Hepatic stellate cell (primary cell): ENCODE data around the gene PROSER3.
A peak's percentile ranks its signal among the peaks of the same experiment; 100 is the strongest.

Experiments
- DNase-seq: peaks from one replicate; pipeline ENCODE4 v3.0.0; 2011; ENCODE audit warnings: low spot score

PROSER3 gene

DNA sequence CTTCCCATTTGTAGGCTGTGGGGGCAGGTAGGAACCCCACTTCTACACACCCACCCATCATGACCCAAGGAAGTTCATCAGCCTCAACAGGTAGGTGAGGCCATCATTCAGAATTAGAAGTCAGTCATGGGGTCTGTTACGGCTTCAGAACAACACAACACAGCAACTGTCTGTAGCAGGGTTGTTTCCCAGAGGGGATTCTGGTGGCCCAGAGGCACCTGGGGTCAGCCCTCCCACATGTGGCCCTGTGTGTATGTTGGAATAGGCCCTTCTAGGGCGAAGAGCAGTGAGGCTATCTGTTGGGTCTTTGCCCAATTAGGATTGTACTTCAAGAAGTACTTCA, 19.1 kb upstream of the PROSER3 start:
- DNase-seq: no peak

DNA sequence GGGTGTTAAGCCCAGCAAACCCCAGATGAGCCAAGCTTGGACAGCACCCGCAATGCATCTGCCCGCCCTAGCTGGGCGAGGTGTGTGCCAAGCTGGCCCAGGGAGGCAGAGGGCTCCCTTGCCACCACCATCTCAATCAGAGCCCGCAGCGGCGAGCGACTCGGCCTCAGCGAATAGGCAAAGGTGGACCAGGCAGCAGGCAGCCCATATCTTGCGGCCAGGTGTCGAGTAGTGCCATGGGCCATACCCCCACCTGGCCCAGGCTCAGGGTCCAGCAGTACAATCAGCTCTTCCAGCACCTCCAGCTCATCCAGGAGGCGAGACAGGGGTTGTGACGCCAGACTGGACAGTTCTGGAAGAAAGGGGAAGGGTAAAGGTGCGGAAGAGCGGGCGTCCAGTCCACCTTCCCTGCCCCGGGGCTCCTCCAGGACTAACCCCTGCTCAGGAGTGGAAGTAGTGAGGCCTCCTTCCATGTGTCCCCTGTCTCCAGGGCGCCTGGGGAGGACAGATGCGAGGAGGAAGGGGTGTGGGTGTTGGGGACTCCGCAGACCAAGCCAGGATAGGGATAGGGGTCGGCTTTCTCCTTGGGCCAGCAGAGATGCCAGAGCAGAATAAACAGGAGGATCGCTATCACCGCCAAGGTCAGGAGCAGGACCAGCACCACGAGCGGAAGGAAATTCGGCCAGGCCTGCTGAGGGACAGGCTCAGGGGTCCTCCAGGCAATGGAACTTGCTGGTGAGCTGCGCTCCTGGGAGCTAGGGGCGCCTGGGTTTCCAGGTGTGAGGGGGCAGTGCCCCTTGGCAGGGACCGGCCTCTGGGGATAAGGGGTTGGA, 18.5 kb upstream of the PROSER3 start:
- DNase-seq: no peak

DNA sequence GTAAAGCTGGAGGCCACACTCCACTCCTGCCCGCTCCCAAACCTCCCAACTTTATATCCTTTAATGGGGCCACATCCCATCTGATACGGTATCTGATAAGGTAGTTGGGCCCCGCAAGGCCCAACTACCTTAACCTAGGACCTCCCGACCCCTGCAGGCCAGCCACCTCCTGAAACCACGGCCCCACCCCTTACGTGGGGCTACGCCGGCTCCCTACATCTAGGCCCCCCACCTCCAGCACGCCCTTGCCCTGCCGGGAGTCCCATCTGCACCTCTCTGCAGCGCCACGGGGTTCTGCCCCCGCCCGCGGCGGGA, 17.9 kb upstream of the PROSER3 start:
- no peak for DNase-seq

DNA sequence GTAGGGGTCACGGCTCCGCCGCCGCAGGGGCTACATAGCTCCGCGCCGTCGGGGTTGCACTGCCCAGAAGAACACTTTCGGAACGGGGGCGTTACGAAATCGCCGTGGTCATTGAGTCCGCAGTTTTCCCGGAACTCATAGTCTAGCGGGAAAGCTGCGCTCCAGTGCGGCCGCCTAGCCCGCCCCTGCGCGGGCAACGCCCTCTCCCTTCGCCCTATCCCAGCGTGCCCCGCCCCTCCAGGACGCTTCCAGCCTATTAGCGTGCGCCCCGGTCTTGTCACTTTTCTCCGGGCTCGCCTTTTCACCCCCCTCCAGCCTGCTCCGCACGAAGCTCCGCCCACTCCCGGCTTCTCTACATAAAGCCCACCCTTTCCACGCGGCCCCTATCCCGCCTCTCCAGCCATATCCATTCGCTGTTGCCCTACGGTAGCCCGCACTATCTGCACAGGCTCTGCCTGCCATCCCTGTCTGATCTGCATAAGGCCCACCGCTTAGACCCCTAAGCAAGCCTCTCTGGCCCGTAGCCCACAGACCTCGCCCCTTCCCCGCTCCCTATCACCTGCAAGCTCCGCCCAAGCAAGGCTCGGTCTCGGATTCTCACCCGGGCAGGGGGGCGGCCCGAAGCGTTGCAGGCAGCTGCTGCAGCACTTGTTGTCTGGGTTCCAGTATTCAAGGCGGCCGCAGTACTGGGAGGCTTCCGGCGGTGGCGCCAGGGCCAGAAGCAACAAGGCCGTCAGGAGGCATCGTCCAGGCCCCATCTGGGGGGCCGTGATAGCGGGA, 17.4 kb upstream of the PROSER3 start:
- peak; percentile 100 for DNase-seq

DNA sequence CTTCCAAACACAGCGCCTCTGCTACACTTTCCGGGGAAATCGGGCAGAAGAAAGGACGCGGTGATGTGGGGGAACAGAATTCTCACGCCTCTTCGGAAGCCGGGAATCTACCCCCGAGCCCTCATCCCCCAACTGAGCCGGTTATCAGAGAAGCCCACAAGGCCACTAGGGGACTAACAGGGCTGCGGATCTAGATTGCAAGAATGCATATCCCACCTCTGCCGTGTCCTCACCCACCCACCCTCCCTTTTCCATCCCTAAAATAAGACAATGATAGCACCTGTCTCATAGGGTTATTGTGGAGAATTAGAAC, 16.8 kb upstream of the PROSER3 start:
- no peak for DNase-seq

DNA sequence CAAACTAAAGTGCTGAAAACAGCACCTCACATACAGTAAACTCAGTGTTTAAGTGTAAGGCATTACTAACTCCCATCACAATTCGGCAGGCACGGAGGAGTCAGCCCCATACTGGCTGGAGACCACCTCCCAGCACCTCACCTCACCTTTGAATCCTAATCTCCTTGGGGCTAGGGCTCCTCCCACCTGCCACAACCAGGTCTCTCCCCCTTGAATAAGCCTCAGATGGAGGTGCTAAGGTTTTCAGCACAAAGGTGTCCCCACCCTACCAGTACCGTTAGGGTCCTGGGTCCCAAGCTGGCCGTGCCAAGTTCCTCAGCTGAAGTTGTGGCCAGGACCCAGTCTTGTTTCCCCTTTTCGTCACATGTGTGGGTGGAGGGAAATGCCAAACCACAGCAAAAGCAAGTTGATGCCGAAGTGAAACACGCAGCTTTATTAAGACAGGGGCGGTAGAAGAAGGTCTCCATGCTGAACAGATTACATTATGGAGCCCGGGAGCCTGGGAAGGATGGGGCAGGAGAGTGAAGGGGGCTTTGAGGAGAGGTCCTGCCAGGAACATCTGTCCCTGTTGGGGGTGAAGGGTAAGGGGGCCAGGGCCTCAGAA, 15.8 kb upstream of the PROSER3 start, which contains the start of gene IGFLR1:
Gene IGFLR1, minus strand, starts transcription at position 332 of the 604 bp plus-strand sequence. CDS start 1,272 bp downstream, outside the sequence.
- no peak for DNase-seq

DNA sequence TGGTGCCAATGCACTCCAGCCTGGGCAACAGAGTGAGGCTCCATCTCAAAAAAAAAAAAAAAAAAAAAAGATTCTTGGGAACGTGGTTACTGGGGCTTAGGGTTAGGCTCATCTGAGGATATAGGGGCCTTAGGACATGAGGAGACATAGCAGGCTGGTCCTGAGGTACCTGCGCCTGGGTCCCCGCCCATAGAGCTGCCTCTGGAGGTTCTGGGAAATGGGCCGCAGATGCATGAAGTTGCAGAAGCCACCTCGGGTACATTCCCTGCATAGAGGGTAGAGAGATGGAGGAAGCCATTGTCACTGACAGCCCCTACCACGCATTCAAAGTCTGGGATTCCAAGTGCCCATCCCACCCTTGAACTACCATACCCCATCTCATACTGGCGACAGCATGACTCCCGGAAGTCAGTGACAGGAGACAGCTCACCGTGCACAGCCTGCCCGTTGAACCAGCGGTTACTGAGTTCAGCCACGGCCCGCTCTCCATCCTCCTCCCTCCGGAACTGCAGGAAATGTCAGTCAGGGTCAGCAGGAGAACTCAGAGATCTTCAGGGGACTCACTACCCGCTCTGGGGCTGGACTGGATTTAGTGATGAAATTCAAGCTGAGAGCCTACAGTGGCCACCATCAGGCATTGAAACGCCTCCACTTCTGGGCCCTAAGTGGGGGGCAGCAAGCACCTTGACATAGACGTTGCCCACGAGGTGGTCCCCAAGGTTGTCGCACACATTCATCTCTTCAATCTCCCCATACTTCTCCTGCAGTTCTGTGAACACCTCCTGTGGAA, 14.1 kb upstream of the PROSER3 start:
- DNase-seq: no peak

DNA sequence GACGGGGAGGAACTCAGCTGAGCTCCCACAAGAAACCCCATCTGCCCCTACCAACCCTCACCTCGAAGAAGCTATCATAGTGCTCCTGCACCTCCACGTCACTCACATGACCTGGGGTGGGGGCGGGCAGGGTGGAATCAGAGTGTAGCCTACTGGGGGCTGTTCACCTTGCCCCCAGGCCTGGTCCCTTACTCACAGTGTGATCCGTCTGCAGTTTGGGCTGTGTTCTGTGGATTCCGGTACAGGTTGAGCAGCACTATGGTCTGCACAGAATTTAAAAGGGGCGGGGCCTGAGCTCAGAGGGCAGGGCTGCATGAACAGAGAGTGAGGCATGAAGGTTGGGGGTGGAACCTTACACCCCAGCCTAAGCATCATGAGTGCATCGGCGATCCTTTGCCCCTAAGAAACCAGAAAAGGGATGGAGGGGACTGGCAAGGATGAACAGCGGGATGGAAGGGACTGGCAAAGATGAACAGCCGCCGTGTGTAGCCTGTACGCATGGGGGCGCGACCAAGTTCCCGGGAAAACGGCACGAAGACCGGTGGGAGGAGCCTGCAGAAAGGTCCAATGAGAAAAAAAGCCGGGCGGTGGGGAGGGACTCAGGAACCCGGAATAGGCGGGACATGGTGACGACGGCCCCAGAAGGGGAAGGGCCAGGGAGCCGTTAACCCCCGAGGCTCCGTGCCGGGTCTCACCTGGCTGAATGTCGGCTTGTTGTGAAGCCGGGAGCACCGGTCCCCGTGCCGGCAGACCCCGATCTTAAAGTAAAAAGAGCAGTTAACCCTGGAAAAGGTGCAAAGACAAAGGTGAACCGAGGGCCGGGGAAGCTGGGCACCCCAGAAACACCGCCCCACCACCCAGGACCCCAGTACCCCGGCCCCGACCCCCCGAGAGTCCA, 13.3 kb upstream of the PROSER3 start:
- DNase-seq: peak; percentile 93

DNA sequence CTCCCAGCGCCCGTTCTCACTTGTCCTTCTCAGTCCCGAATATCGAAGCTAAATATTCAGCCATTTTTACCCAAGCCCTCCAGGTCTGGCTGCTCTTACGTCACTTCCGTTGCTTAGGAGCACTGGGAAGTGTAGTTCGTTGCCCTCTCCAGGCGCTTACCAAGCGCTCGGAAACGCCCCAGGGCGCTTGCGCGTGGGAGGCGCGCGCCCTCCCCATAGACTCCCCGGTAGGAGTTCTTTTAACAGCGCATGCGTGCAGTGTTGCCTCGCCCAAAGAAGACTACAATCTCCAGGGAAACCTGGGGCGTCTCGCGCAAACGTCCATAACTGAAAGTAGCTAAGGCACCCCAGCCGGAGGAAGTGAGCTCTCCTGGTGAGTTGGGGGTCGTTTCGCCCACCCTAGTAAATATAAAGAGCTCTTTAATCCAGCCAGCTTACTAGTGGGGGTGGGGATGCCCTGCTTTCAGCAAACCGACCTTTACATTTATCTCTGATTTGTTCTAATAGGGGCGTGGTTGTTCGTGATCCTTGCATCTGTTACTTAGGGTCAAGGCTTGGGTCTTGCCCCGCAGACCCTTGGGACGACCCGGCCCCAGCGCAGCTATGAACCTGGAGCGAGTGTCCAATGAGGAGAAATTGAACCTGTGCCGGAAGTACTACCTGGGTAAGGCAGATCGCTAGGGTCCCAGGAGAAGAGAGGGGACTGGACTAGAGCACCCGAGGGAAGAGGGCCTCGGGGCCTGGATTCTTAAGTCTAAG, 12.5 kb upstream of the PROSER3 start, which contains the start of the genes PSENEN and U2AF1L4:
Gene PSENEN, plus strand, starts transcription at position 324 of the 759 bp plus-strand sequence. Its CDS starts 280 bp downstream, at position 604.
Gene U2AF1L4, minus strand, starts transcription at position 91 of the 759 bp plus-strand sequence. Its CDS starts 27 bp downstream, at position 64.
- DNase-seq: peak; percentile 97

DNA sequence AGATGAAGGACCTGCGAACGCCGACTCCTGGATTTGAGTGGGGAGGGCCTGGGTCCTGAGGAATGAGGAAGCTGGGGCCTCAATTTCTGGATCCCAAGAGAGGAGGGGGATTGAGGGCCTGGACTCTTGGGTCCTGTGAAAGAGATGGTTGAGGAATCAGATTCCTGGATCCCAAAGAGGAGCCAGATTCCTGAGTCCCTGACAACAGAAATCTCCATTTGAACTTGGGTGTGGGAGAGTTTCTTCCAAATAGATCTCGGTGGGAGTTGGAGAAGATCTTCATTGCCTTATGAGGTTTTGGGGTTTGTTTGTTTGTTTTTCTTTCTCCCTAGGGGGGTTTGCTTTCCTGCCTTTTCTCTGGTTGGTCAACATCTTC, 11.9 kb upstream of the PROSER3 start:
- no peak for DNase-seq

DNA sequence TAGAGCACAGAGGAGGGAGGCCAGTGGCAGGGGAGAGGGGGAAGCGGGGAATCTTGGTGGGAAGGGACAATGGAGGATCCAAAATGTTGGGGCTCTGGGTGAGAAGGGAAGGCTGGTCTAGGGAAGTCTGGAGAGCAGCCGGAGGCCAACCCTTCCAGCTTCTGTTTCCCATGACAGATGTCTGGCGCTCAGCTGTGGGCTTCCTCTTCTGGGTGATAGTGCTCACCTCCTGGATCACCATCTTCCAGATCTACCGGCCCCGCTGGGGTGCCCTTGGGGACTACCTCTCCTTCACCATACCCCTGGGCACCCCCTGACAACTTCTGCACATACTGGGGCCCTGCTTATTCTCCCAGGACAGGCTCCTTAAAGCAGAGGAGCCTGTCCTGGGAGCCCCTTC, 11.4 kb upstream of the PROSER3 start:
- no peak for DNase-seq

DNA sequence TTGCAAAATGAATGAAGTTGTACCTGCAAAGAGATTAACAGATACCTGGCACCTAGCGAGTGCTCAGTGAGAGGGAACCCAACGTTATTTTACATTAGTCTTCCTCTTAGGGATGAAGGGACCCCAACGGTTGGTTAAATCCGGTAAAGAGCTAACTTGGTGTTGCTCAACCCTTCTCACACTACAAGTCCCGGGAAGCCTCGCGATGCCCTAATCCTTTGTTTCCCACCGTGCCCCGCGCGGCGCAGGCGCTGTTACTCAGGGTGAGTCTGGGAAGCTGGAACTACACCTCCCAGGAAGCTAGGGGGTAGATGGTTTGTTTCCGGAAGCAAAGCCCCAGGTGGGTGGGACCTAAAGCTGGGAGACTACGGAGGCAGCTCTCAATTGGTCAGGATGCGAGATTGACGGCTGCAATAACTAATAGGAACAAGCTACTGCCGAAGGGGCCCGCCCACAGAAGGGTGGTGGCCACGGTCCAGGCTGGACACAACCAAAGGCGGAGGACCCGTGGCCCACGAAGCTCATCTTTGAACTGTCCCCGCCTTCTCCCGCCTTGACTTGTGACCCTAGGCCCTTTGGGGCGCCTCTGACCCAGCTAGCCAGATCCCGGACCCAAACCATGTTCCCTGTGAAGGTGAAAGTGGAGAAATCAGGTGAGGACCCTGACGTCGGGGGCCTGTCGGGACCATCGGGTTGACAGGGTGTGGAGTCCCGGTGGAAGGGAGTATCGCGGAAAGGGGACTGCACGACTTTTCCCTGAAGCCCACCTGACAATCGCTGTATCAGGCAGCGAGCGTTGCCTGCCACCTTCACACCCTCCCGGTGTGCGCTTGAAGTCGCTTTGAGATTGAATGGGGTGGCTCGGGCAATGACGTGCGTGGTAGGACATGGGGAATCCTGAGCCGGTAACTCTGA, 9.6 kb upstream of the PROSER3 start, which contains the start of gene LIN37:
Gene LIN37, plus strand, starts transcription at position 471 of the 915 bp plus-strand sequence. Its CDS starts 149 bp downstream, at position 620.
- peak; percentile 99 for DNase-seq

DNA sequence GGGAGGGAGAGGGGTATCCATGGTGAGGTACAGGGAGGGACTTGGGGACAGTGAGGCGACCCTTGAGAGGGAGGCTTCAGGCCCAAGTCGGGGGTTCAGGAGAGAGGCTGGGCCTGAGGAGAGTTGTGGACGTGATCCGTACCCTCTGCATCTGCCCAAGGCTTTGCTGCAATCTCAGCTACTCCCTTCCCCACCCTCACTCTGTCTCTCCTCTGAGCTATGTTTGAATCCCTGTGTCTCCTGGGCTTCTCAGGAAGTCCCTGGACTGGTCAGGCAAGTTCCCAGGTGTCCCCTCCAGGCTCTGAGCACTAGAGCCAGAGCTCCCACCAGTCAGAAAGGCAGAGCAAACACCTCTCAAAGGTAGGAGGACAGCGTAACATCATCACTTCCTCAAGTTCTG, 7.8 kb upstream of the PROSER3 start:
- no peak for DNase-seq

DNA sequence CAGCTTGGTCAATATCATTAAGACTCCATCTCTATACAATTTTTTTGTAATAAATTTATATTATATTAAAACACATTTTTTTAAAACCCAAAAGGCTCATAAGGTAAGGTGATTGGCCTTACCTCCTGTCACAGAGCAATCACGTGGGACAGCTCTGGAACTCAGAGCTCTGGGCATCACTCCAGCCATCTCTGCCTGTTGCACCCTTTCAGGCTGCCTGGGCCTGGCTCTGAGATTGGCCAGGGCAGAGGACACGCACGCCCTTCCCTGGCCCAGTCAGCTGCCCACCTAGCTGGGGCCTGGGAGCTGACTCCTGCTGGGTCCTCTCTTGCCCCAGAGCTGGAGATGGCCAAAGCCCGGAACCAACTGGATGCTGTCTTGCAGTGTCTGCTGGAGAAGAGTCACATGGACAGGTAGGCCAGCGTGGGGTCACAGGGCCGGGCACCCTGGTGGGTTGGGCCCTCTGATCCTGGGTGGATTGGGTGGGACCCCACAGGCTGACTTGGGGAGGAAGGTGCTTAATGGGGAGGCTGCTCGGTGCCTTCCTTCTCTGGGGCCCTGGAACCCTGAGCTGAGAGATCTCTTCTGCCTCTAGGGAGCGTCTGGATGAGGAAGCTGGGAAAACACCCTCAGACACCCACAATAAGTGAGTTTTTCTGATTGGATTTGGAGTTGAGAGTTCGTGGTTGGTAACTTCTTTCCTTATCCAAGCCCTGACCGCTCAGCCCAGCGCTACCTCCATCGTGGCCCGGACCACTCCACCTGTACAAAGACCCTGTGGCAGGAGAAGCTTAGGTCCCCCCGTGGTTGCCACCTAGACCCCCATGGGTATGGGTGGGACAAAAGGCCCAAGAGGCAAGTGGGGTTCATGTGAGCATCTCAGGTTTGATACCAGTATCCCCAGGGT, 5.9 kb upstream of the PROSER3 start:
- no peak for DNase-seq

DNA sequence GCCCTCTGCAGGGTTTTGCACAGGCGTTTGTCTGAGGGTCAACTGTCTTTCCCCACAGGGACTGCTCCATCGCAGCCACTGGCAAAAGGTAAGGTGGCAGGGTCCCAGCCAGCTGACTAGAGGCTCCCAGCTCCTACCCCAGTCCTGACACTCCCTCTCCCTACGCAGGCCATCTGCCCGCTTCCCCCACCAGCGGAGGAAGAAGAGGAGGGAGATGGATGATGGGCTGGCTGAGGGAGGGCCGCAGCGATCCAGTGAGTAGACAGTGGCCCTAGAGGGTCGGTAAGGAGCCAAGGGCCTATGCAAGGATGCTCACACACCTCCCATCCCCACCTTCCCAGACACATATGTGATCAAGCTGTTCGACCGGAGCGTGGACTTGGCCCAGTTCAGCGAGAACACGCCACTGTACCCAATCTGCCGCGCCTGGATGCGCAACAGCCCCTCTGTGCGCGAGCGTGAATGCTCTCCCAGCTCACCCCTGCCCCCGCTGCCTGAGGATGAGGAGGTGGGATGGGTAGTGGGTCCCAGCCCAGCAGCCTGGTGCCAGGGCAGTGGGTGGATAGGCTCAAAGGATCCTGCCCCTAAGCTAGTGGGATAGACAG, 5.1 kb upstream of the PROSER3 start:
- no peak for DNase-seq

DNA sequence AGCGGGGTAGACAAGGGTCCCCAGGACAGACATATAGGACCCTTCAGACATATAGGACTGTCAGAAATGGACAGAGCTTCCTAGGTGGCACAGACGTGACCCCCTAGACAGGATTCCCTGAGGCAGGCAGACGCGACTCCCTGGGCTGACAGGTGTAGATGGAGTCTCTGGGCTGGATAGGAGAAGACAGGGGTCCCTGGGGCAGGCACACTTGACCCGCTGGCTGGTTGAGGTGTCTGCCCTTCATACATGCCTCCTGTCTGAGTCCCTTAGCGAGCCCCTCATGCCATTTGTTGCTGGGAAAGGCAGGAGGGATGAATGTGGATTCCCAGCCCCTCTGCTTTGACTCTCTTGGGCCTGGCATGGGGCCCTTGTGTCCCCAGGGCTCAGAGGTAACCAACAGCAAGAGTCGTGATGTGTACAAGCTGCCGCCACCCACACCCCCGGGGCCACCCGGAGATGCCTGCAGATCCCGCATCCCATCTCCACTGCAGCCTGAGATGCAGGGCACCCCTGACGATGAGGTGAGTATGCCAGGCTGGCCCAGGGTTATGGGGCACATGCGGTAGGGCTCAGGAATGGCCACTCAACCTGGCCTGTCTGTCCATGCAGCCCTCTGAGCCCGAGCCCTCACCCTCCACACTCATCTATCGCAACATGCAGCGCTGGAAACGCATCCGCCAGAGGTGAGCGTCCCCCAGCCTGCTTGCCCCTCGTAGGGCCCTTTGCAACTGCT, 4.2 kb upstream of the PROSER3 start:
- no peak for DNase-seq
